Osteoblast (primary cell): ENCODE results near the gene NINL. TPM values are rescaled to one million over a fixed set of nuclear protein-coding genes. Genes with fewer than 3 reads are reported as not detected.
A peak's percentile ranks its signal among the peaks of the same experiment; 100 is the strongest.

ENCODE experiments used
- DNase-seq: peaks from one replicate; pipeline ENCODE4 v3.0.0; 2011; ENCODE audit warnings: low spot score, mixed read lengths; ENCODE audit not compliant: insufficient read length; ENCODE audit errors: missing footprints
- H2AFZ ChIP-seq: 2 replicates; pipeline ENCODE4 v1.6.0; 2011; ENCODE audit warnings: mild to moderate bottlenecking, low read length
- H3K27ac ChIP-seq: 2 replicates; pipeline ENCODE4 v1.5.1; 2011; ENCODE audit warnings: mild to moderate bottlenecking, low read depth, low read length, moderate library complexity
- H3K27me3 ChIP-seq: 2 replicates; pipeline ENCODE4 v1.6.0; 2012; ENCODE audit warnings: mild to moderate bottlenecking, control low read depth, inconsistent platforms, low read length, moderate library complexity; ENCODE audit not compliant: insufficient read depth
- H3K36me3 ChIP-seq: 2 replicates; pipeline ENCODE4 v1.5.1; 2011; ENCODE audit warnings: mild to moderate bottlenecking, low read length, control low read depth, moderate library complexity; ENCODE audit not compliant: insufficient read depth
- H3K4me1 ChIP-seq: 2 replicates; pipeline ENCODE4 v1.5.1; 2011; ENCODE audit warnings: mild to moderate bottlenecking, low read length, control low read depth, moderate library complexity; ENCODE audit not compliant: insufficient read depth
- H3K4me2 ChIP-seq: 2 replicates; pipeline ENCODE4 v1.6.0; 2011; ENCODE audit warnings: mild to moderate bottlenecking, low read length; ENCODE audit not compliant: insufficient read depth
- H3K4me3 ChIP-seq: fragments of 200-600 bp; sonication (generic); 3 replicates; pipeline ENCODE4 v1.5.1; 2012; ENCODE audit warnings: mild to moderate bottlenecking, low read length, inconsistent platforms; ENCODE audit not compliant: insufficient read depth
- H3K79me2 ChIP-seq: 2 replicates; pipeline ENCODE4 v1.6.0; 2012; ENCODE audit warnings: mild to moderate bottlenecking, low read length, control low read depth, inconsistent platforms; ENCODE audit not compliant: insufficient read depth
- H3K9me3 ChIP-seq: 2 replicates; pipeline ENCODE4 v1.5.1; 2011; ENCODE audit warnings: low read depth, low read length, control low read depth
- H4K20me1 ChIP-seq: 2 replicates; pipeline ENCODE4 v1.6.0; 2012; ENCODE audit warnings: mild to moderate bottlenecking, low read length, control low read depth; ENCODE audit not compliant: insufficient read depth
- CTCF ChIP-seq: IDR thresholded peaks from 2 replicates; pipeline ENCODE4 v1.5.1; 2011; ENCODE audit warnings: mild to moderate bottlenecking, low read depth, low read length, moderate library complexity; ENCODE audit errors: extremely low read depth
- total RNA-seq: library from RNA; depleted of rRNA; stranded (reverse); fragments of >200 nt; gene quantifications from 2 replicates; pipeline ENCODE4 v1.2.3, GENCODE V29; 2012

Gene NINL
- total RNA-seq, 1 donor = 14.8 TPM

- no peak overlapping the region for H3K4me2 ChIP-seq
- H3K4me3 ChIP-seq = no peak overlapping the region
- no peak overlapping the region for H3K27ac ChIP-seq
- no peaks in the 10 kb centered on the region for H3K27me3 ChIP-seq
- no peak for DNase-seq
- no peaks in the 10 kb centered on the region for H3K79me2 ChIP-seq
- no peak overlapping the region for H2AFZ ChIP-seq
- H3K36me3 ChIP-seq = peaks cover 2% of the 10 kb centered on the region
- TF ChIP-seq CTCF = no peak
- no peaks in the 10 kb centered on the region for H3K4me1 ChIP-seq
- no peaks in the 10 kb centered on the region for H4K20me1 ChIP-seq
- no peaks in the 10 kb centered on the region for H3K9me3 ChIP-seq
Observed at GRCh38 chr20:25493748-25494505, 91.4 kb downstream of the NINL start.

DNA sequence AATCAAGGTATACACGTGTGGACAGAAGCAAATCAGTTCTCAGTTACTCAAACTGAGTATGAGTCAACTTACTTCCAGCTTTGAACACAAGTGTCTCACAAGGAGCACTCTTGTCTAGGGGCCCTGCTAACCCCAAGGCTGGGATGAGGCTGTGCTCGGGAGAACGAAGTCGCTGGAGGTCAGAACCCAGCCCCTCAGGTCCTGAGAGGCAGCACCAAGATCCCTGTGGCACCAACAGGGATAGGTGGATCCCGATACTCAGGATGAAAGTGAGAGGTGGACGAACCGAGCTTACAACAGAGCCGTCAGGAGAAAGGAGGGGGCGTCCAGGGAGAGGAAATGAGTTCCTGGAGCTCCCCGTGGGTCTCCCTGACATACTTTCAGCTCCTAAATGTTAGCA is 92.2 kb downstream of the NINL start:
- Histone ChIP-seq H3K4me3 (no peak overlapping the region), H4K20me1 (no peaks in the 10 kb centered on the region), H3K4me2 (no peak overlapping the region), H3K27me3 (no peaks in the 10 kb centered on the region), H2AFZ (no peak overlapping the region), H3K36me3 (peaks cover 8% of the 10 kb centered on the region), H3K4me1 (no peaks in the 10 kb centered on the region), H3K79me2 (no peaks in the 10 kb centered on the region), H3K27ac (no peak overlapping the region), H3K9me3 (no peaks in the 10 kb centered on the region)
- TF ChIP-seq CTCF = no peak
- no peak for DNase-seq

- H3K4me3 ChIP-seq = no peak overlapping the region
- peaks cover 13% of the 10 kb centered on the region for H3K36me3 ChIP-seq
- H3K27me3 ChIP-seq = no peaks in the 10 kb centered on the region
- H4K20me1 ChIP-seq = no peaks in the 10 kb centered on the region
- H3K4me2 ChIP-seq = no peak overlapping the region
- no peaks in the 10 kb centered on the region for H3K9me3 ChIP-seq
- TF ChIP-seq CTCF = no peak
- no peak overlapping the region for H3K27ac ChIP-seq
- no peaks in the 10 kb centered on the region for H3K4me1 ChIP-seq
- DNase-seq = peak; percentile 82
- no peaks in the 10 kb centered on the region for H3K79me2 ChIP-seq
- no peak overlapping the region for H2AFZ ChIP-seq
Observed at GRCh38 chr20:25491446-25492038, 93.8 kb downstream of the NINL start.

- no peak for TF ChIP-seq CTCF
- H3K4me1 ChIP-seq = no peaks in the 10 kb centered on the region
- no peak overlapping the region for H3K4me3 ChIP-seq
- H3K9me3 ChIP-seq = no peaks in the 10 kb centered on the region
- no peaks in the 10 kb centered on the region for H3K27me3 ChIP-seq
- H4K20me1 ChIP-seq = no peaks in the 10 kb centered on the region
- H3K79me2 ChIP-seq = no peaks in the 10 kb centered on the region
- peaks cover 13% of the 10 kb centered on the region for H3K36me3 ChIP-seq
- H2AFZ ChIP-seq = no peak overlapping the region
- no peak overlapping the region for H3K4me2 ChIP-seq
- no peak overlapping the region for H3K27ac ChIP-seq
- peak; percentile 69 for DNase-seq
Observed at GRCh38 chr20:25490656-25491445, 94.5 kb downstream of the NINL start.
